ENCODE measurements around the gene AK2.
"Not testable (repeated sequence)": the region's sequence is repeated elsewhere in the genome, so short reads cannot be mapped to it uniquely, and the experiment has no call there.

DNA sequence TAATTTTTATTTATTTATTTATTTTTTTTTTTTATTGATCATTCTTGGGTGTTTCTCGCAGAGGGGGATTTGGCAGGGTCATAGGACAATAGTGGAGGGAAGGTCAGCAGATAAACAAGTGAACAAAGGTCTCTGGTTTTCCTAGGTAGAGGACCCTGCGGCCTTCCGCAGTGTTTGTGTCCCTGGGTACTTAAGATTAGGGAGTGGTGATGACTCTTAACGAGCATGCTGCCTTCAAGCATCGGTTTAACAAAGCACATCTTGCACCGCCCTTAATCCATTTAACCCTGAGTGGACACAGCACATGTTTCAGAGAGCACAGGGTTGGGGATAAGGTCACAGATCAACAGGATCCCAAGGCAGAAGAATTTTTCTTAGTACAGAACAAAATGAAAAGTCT lies 63.2 kb downstream of the AK2 start:
- TF ChIP-seq, protein P1, sequence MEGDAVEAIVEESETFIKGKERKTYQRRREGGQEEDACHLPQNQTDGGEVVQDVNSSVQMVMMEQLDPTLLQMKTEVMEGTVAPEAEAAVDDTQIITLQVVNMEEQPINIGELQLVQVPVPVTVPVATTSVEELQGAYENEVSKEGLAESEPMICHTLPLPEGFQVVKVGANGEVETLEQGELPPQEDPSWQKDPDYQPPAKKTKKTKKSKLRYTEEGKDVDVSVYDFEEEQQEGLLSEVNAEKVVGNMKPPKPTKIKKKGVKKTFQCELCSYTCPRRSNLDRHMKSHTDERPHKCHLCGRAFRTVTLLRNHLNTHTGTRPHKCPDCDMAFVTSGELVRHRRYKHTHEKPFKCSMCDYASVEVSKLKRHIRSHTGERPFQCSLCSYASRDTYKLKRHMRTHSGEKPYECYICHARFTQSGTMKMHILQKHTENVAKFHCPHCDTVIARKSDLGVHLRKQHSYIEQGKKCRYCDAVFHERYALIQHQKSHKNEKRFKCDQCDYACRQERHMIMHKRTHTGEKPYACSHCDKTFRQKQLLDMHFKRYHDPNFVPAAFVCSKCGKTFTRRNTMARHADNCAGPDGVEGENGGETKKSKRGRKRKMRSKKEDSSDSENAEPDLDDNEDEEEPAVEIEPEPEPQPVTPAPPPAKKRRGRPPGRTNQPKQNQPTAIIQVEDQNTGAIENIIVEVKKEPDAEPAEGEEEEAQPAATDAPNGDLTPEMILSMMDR (IDR thresholded peaks at IDR 0.05; ENCODE audit: borderline replicate concordance, extremely low read depth, low read length, poor library complexity, severe bottlenecking) = not testable (repeated sequence)
- TF ChIP-seq EZH2 (IDR thresholded peaks at IDR 0.05; ENCODE audit: borderline replicate concordance, low read depth, low read length, severe bottlenecking) = not testable (repeated sequence)
